Limb (tissue), 2 donors: ENCODE measurements around the gene VPS9D1.
A peak's percentile ranks its signal among the peaks of the same experiment; 100 is the strongest.
"Not testable (repeated sequence)": the region's sequence is repeated elsewhere in the genome, so short reads cannot be mapped to it uniquely, and the experiment has no call there.

Source experiments
- DNase-seq, 2 donors: peaks; one replicate each; pipeline ENCODE4 v3.0.0-alpha.2; 2016; ENCODE audit errors: extremely low spot score in 2 of 2

Gene VPS9D1

DNA sequence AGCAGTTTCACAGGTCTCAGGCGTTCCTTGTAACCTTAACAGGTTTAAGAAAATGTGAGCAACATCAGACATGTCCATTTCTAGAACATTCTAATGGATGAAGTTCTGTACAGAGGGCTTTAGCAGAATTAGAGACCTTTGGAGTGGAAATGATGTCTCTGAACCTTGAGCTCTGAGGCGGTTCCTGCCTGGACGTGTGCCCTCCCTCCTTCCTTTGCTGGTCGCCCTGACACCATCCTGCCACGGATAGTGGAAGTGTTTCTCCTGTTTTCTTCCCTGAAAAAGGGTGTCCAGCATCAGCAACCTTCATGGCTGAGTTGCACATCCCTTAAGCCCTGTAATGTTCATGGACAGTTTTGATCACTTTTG lies 51.9 kb downstream of the VPS9D1 start:
- no peak for DNase-seq

DNA sequence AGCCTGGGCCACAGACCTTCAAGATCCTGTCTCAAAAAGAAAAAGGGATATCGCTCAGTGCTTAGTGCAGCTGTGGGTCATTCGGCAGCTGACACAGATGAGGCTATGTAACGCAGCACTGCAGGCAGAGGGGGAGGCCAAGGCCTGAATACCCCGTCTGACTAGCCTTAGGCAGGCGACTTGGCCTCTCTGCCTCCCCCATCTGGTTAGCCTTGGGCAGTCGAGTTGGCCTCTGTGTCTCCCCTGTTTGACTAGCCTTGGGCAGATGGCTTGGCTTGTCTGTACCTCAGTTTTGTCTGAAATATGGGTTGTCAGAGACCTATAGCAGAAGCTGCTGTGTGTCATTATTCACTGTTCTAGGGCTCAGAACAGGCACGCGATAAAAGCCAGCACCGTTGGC lies 53.1 kb downstream of the VPS9D1 start:
- no peak for DNase-seq

DNA sequence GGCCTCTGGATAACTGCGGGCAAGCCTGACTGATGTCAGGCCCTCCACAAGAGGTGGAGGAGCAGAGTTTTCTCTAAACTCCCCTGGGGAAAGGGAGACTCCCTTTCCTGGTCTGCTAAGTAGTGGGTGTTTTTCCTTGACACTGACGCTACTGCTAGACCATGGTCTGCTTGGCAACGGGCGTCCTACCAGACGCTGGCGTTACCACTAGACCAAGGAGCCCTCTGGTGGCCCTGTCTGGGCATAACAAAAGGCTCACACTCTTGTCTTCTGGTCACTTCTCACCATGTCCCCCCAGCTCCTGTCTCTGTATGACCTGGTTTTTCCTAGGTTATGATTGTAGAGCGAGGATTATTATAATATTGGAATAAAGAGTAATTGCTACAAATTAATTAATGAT lies 53.7 kb downstream of the VPS9D1 start:
- not testable (repeated sequence) for DNase-seq

DNA sequence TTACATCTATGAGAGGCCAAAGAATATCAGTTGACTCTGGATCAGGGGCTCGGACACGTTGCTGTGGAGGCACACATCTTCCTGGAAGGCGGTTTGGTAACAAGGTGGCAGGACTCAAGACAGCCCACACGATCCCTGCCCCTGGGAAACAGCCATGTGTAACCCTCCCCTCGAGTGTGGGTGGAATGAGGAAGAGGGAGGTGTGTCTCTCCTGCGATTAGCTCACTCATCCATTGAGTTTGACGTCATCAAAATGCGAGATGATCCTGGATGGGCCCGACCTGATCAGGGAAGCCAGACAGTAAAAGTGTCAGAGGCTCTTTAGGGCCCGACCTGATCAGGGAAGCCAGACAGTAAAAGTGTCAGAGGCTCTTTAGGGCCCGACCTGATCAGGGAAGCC lies 56.5 kb downstream of the VPS9D1 start:
- DNase-seq, result not testable (repeated sequence)

DNA sequence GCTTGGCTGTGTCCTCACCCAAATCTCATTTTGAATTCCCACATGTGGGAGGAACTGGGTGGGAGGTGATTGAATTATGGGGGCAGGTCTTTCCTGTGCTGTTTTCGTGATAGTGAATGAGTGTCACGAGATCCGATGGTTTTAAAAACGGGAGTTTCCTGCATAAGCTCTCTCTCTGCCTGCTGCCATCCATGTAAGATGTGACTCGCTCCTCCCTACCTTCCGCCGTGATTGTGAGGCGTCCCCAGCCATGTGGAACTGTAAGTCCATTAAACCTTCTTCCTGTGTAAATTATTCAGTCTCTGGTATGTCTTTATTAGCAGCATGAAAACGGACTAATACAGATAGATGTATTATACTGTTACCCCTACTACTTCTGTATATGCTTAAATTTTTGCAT lies 59.5 kb downstream of the VPS9D1 start:
- DNase-seq, result no peak

DNA sequence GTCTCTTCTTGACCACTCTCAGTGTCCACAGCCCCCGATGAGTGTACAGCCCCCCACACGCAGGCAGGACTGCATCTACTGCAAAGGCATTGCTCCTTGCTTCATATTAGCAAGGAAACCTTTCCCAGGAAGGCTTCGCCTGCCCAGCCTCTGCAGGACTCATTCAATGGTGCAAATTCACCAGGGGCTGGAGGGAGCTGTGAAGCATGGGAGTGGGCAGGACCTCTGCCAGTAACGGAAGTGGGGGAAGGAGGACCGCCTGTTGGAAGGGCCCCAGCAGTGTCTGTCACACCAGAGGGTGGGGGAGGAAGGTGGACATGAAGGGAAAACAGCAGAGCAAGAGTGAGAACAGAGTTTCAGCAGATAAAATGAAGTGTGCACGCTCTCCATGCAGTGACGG lies 60.6 kb downstream of the VPS9D1 start:
- DNase-seq, result no peak

DNA sequence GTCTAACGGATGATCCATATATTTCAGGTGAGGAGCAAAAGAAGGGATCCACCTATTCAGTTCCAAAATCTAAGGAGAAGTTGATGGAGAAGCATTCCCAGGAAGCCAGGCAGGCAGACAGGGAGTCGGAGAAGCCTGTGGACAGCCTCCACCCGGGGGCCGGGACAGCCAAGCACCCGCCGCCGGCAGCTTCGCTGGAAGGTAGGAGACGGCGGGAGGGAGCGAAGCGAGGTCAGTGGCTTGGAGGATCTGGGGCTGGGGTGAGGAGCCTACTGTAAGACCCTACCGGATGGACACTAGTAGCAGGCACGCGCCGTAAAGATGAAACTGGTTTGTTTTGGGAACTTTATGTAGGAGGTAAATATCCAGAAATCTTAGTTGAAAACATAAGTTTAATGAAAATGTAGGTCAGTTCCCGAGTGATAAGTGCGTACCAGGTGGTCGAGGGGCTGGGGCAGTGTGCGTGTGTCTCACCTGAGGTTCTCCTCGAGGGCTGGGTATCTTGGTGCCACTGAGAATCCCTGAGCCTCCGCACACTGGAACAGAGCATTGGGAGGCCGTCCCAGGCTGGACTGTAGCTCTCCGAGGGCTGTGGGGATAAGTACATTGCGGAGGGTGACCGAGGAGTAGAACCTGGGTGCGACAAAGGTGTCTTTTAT lies 62.3 kb downstream of the VPS9D1 start:
- peak in 1 of 2 donors; percentile 48 for DNase-seq

DNA sequence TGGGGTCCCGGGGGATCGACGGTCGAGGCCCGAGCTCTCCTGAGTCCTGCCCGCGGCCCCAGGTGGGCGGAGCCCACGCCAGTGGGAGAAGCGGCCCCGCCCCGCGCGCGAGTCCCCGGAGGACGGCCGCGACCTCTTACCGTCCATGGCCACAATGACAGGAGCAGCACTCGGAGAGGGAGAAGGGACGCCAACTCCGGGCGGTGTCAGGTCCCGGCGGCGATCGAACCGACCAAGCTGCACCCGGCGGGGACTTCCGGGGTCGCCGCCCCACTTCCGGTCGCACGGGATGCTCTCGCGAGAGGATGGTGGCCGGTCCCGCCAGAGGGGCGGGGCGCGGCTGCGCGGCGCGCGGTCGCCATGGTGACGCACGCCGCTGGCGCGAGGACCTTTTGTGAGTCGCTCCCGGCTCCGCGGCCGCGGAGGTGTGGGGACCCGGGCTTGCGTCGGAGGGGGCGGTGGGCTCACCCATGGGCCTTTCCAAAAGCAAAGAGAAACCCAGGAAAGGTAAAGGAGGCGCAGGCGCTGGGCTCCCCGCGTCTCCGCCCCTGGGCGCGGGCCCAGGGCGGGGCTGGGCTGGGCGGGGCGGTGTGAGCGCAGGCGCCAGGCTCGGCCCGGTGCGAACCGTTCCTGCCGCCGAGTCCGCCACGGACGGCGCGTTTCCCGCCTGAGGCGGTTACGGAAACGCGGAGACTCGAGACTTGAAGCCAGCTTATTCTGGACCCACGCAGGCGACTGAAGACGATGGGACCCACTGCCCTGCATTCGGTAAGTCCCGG lies 63.1 kb downstream of the VPS9D1 start, which contains the start of the genes CHMP1A and SPATA33:
Gene CHMP1A, minus strand, starts transcription at position 267 of the 779 bp plus-strand sequence. Its CDS starts 120 bp downstream, at position 147.
Gene SPATA33, plus strand, starts transcription at position 395 of the 779 bp plus-strand sequence. Its CDS starts 76 bp downstream, at position 471.
- peak; percentile 79 to 96 for DNase-seq
